Endothelial cell of umbilical vein (primary cell): ENCODE measurements around the gene SSX2B. TPM values are rescaled to one million over a fixed set of nuclear protein-coding genes. Genes with fewer than 3 reads are reported as not detected.
"Not testable (repeated sequence)": the region's sequence is repeated elsewhere in the genome, so short reads cannot be mapped to it uniquely, and the experiment has no call there.

Experiments
- BruUV-seq: library from RNA; stranded (reverse); fragments of 400-500 nt; replicated peaks from 2 replicates; lab custom pipeline; 2021; lab: Mats Ljungman, UMichigan
- CTCF ChIA-PET: fragments of 300-600, 350-600 bp; sonication (Branson Sonifier 250); formaldehyde crosslinking; loops from one replicate; lab custom pipeline; 2021; ENCODE audit warnings: antibody characterized with exemption, inconsistent platforms; lab: Charles Lee
- POLR2A ChIA-PET: fragments of 300-600, 350-600 bp; sonication (Branson Sonifier 250); formaldehyde crosslinking; loops from one replicate; lab custom pipeline; 2021; ENCODE audit warnings: antibody characterized with exemption, inconsistent platforms; lab: Charles Lee
- DNase-seq: peaks from one replicate; pipeline ENCODE4 v3.0.0-alpha.2; 2011; ENCODE audit warnings: low read depth, low spot score
- FAIRE-seq: peaks from 2 replicates; lab custom pipeline; 2011; peaks lifted over from hg19 to GRCh38; lab: Jason Lieb, UNC
- H2AFZ ChIP-seq: 2 replicates; pipeline ENCODE4 v1.6.0; 2012; ENCODE audit warnings: low read depth, low read length, control low read depth, inconsistent platforms
- H3K27ac ChIP-seq: 2 replicates; pipeline ENCODE4 v1.5.1; 2011; ENCODE audit warnings: low read depth, mild to moderate bottlenecking, control low read depth, low read length, moderate library complexity; ENCODE audit not compliant: insufficient read depth
- H3K27me3 ChIP-seq, 2 experiments: 2 replicates each; pipeline versions ENCODE4 v1.6.0 to v1.6.1; 2011; ENCODE audit warnings: low read length in 2 of 2, mixed read lengths in 1 of 2; ENCODE audit not compliant: control insufficient read depth in 2 of 2, insufficient read depth in 2 of 2
- H3K36me3 ChIP-seq, 2 experiments: 2 replicates in 1 of 2; 3 replicates in 1 of 2; pipeline ENCODE4 v1.5.1; 2011; ENCODE audit warnings: low read length in 2 of 2, mild to moderate bottlenecking in 1 of 2, moderate library complexity in 1 of 2; ENCODE audit not compliant: control insufficient read depth in 2 of 2, insufficient read depth in 2 of 2; ENCODE audit errors: extremely low read depth in 1 of 2
- H3K4me1 ChIP-seq: 3 replicates; pipeline ENCODE4 v1.5.1; 2011; ENCODE audit warnings: mild to moderate bottlenecking, low read length; ENCODE audit not compliant: control insufficient read depth, insufficient read depth; ENCODE audit errors: extremely low read depth
- H3K4me2 ChIP-seq: 2 replicates; pipeline ENCODE4 v1.6.1; 2011; ENCODE audit warnings: low read length, control low read depth, mixed read lengths; ENCODE audit not compliant: insufficient read depth
- H3K4me3 ChIP-seq, 3 experiments: fragments of 200-600 bp in 1 of 3; sonication (generic), shearing (Covaris generic) in 1 of 3; replicated peaks in 1 of 3; 2 replicates each; pipeline ENCODE4 v1.5.1; 2011 to 2016; ENCODE audit warnings: control low read depth in 3 of 3, low read length in 3 of 3, mild to moderate bottlenecking in 2 of 3, inconsistent platforms in 1 of 3, low read depth in 1 of 3, moderate library complexity in 1 of 3; ENCODE audit not compliant: insufficient read depth in 1 of 3
- H3K79me2 ChIP-seq: 2 replicates; pipeline ENCODE4 v1.6.0; 2012; ENCODE audit warnings: low read length, inconsistent platforms; ENCODE audit not compliant: control insufficient read depth, insufficient read depth
- H3K9ac ChIP-seq: replicated peaks from 2 replicates; pipeline ENCODE3; 2011; ENCODE audit warnings: low read length, control low read depth; ENCODE audit not compliant: insufficient read depth; ENCODE audit errors: extremely low read depth
- H3K9me1 ChIP-seq: replicated peaks from 3 replicates; pipeline ENCODE4 v1.6.0; 2011; ENCODE audit warnings: mild to moderate bottlenecking, low read length; ENCODE audit not compliant: control insufficient read depth, insufficient read depth; ENCODE audit errors: extremely low read depth
- H3K9me3 ChIP-seq: replicated peaks from 2 replicates; pipeline ENCODE4 v1.5.1; 2012; ENCODE audit warnings: low read length, inconsistent platforms; ENCODE audit not compliant: control insufficient read depth, insufficient read depth
- H4K20me1 ChIP-seq: replicated peaks from 2 replicates; pipeline ENCODE3; 2011; ENCODE audit warnings: mild to moderate bottlenecking, low read length; ENCODE audit not compliant: control insufficient read depth, insufficient read depth; ENCODE audit errors: extremely low read depth
- dilution Hi-C: fragments of 300-500 bp; cut with MboI; formaldehyde crosslinking; loops from one replicate; pipeline ENCODE4 v1.15.0; 2019; ENCODE audit warnings: low sequenced_read_pairs; ENCODE audit not compliant: extremely low pct_ligation_motif_present
- intact Hi-C: fragments of 100-400 bp; cut with micrococcal nuclease; formaldehyde crosslinking; loops from one replicate; pipeline ENCODE4 v1.10.0; 2022
- polyA plus RNA-seq, 4 experiments: library from polyadenylated mRNA; depleted of rRNA in 3 of 4; stranded (reverse) in 3 of 4; unstranded in 1 of 4; fragments of >200 nt; gene quantifications; 2 replicates each; pipeline versions ENCODE4 v1.2.1 to v1.2.3, GENCODE V29; 2011 to 2012; ENCODE audit warnings: missing spikeins in 1 of 4
- small RNA-seq: library from RNA; depleted of rRNA; stranded (forward); fragments of <200 nt; gene quantifications from one replicate; pipeline ENCODE3, GENCODE V24; 2012; ENCODE audit warnings: low replicate concordance, low read depth; ENCODE audit not compliant: insufficient read depth, insufficient read length
- total RNA-seq: library from RNA; stranded (reverse); gene quantifications from 2 replicates; pipeline ENCODE4 v1.2.3, GENCODE V29; 2021

The SSX2B gene
- total and polyA plus RNA-seq, 2 donors (not counting 3 experiments of a cell fraction or from before 2014, with no cell fraction given) = not detected

DNA sequence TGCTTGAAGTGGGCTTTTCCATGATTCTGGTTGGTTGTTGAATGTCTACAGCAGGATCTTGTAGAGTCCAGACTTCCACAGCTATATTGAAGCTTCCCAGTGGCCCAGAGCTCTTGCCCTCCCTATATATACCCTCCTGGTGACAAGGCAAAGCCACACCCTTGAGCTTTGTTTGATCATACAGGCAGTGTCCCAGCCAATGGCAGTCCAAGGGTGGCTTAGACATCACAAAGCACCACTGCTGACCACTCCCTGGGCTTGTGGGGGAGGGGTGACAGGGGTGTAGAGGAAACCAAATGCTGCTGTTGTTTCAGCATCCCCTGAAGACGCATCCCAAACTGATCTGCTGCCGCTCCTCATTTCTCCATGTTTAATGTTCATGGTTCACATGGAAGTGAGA, 46.3 kb downstream of the SSX2B start, which contains the start of gene SPANXN5:
SPANXN5 (minus strand) TSS at position 101 of the 400 bp plus-strand sequence; CDS start at position 22, 79 bp downstream.
- H3K27me3 ChIP-seq, intact Hi-C loops, H4K20me1 ChIP-seq, BruUV-seq, H3K9ac ChIP-seq, POLR2A ChIA-PET, dilution Hi-C loops, H3K4me2 ChIP-seq, DNase-seq, H3K4me1 ChIP-seq, H3K9me3 ChIP-seq, H2AFZ ChIP-seq, CTCF ChIA-PET, H3K36me3 ChIP-seq, H3K79me2 ChIP-seq, H3K4me3 ChIP-seq, H3K9me1 ChIP-seq, FAIRE-seq, H3K27ac ChIP-seq: not testable (repeated sequence)

DNA sequence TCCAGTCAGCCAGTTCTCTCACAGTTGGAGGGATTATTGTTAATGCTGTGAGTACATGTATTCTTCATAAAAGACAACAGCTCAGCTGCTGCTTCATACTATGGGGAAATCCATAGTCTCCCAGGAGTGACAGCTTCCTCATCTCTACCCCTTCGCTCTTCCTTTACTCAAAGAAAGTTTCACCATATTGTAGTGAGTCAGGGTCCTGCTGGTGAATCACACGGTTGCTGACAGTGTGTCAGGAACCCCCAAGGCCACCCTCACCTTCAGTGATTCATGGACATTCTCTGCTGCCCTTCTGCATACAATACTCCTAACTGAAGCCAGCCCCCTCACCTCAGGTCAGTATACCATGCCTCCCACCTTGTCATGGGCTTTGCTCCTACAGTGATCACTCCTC, 53.8 kb downstream of the SSX2B start:
- intact Hi-C loops, H3K4me2 ChIP-seq, H3K4me3 ChIP-seq, H3K9me3 ChIP-seq, H2AFZ ChIP-seq, H3K4me1 ChIP-seq, H3K79me2 ChIP-seq, dilution Hi-C loops, CTCF ChIA-PET, DNase-seq, H3K36me3 ChIP-seq, H4K20me1 ChIP-seq, BruUV-seq, POLR2A ChIA-PET, H3K27ac ChIP-seq, H3K9me1 ChIP-seq, FAIRE-seq, H3K27me3 ChIP-seq, H3K9ac ChIP-seq: not testable (repeated sequence)

Small RNA genes within 50 kb of the gene (small RNA-seq; reads per million reads assigned to genes)
- not detected for gene AC244505.3
- gene AC244505.5 = not detected
- gene AC244505.6 = not detected
- not detected for gene AC244505.7

Other genes with a start within 250 kb of the SSX2B start
- gene XAGE1B, start 234.2 kb upstream of the SSX2B start, total RNA-seq = not detected in 2 replicates
- not detected in 2 replicates for gene XAGE1B, start 234.2 kb upstream of the SSX2B start, polyA plus RNA-seq
- gene SSX7, start 96.4 kb upstream of the SSX2B start, total RNA-seq = not detected in 2 replicates
- gene SSX7, start 96.4 kb upstream of the SSX2B start, polyA plus RNA-seq = not detected in 2 replicates
- gene SSX2, start 44.1 kb upstream of the SSX2B start, total RNA-seq = not detected in 2 replicates
- gene SSX2, start 44.1 kb upstream of the SSX2B start, polyA plus RNA-seq = not detected in 2 replicates
- not detected in 2 replicates for gene SPANXN5, start 46.2 kb downstream of the SSX2B start, total RNA-seq
- gene SPANXN5, start 46.2 kb downstream of the SSX2B start, polyA plus RNA-seq = not detected in 2 replicates
- gene XAGE5, start 60.0 kb downstream of the SSX2B start, total RNA-seq = not detected in 2 replicates
- not detected in 2 replicates for gene XAGE5, start 60.0 kb downstream of the SSX2B start, polyA plus RNA-seq
- not detected in 2 replicates for gene XAGE3, start 116.8 kb downstream of the SSX2B start, total RNA-seq
- not detected in 2 replicates for gene XAGE3, start 116.8 kb downstream of the SSX2B start, polyA plus RNA-seq
- gene FAM156B, start 146.1 kb downstream of the SSX2B start, total RNA-seq = 10.8 and 16.7 TPM in 2 replicates
- gene FAM156B, start 146.1 kb downstream of the SSX2B start, polyA plus RNA-seq = 33.9 and 35.4 TPM in 2 replicates
- gene FAM156A, start 207.3 kb downstream of the SSX2B start, total RNA-seq = 15.3 and 18.2 TPM in 2 replicates
- 11.3 and 16.1 TPM in 2 replicates for gene FAM156A, start 207.3 kb downstream of the SSX2B start, polyA plus RNA-seq